Ishikawa (cell line): Measurements from ENCODE around the gene ARSI.

Source experiments
- EP300 ChIP-seq: IDR thresholded peaks from 2 replicates; pipeline ENCODE4 v1.6.1; 2012; ENCODE audit warnings: borderline replicate concordance
- FOXM1 ChIP-seq: IDR thresholded peaks from 2 replicates; pipeline ENCODE4 v1.6.1; 2012; ENCODE audit warnings: low read depth, borderline replicate concordance
- MAX ChIP-seq: IDR thresholded peaks from 2 replicates; pipeline ENCODE4 v1.6.1; 2012
- TCF12 ChIP-seq: IDR thresholded peaks from 2 replicates; pipeline ENCODE4 v1.6.1; 2012; ENCODE audit warnings: low read depth

GRCh38 chr5:150316320-150316719 is 13.6 kb upstream of the ARSI start:
- no peak for TF ChIP-seq FOXM1
- TF ChIP-seq EP300, result no peak
- TF ChIP-seq MAX, result no peak
- no peak for TF ChIP-seq TCF12
